Type B pancreatic cell (in vitro differentiated cells): Measurements from ENCODE around the gene TMEM181. TPM values are rescaled to one million over a fixed set of nuclear protein-coding genes. Genes with fewer than 3 reads are reported as not detected.
A peak's percentile ranks its signal among the peaks of the same experiment; 100 is the strongest.
"Not testable (repeated sequence)": the region's sequence is repeated elsewhere in the genome, so short reads cannot be mapped to it uniquely, and the experiment has no call there.

Experiments used
- DNase-seq: peaks from one replicate; pipeline ENCODE4 v3.0.0; 2021; ENCODE audit warnings: mixed read lengths; ENCODE audit not compliant: unreplicated experiment; ENCODE audit errors: extremely low spot score
- H3K27ac Mint-ChIP-seq: 2 replicates; pipeline ENCODE4 v1.8.0; 2021; ENCODE audit warnings: mild to moderate bottlenecking, mixed read lengths
- H3K27me3 Mint-ChIP-seq: 2 replicates; pipeline ENCODE4 v1.8.0; 2021; ENCODE audit warnings: mixed read lengths
- H3K36me3 Mint-ChIP-seq: 2 replicates; pipeline ENCODE4 v1.8.0; 2021; ENCODE audit warnings: mixed read lengths
- H3K4me1 Mint-ChIP-seq: one replicate; pipeline ENCODE4 v1.8.0; 2021; ENCODE audit warnings: mixed read lengths; ENCODE audit not compliant: unreplicated experiment
- H3K4me3 Mint-ChIP-seq: 2 replicates; pipeline ENCODE4 v1.8.0; 2021; ENCODE audit warnings: mild to moderate bottlenecking, mixed read lengths
- H3K9me3 Mint-ChIP-seq: 2 replicates; pipeline ENCODE4 v1.8.0; 2021; ENCODE audit warnings: mixed read lengths
- total RNA-seq: library from RNA; stranded (reverse); gene quantifications from 2 replicates; pipeline ENCODE4 v1.2.1, GENCODE V29; 2021; ENCODE audit warnings: low replicate concordance
- TF ChIP-seq, protein P1 (sequence below): fragments of 200-600 bp; sonication (generic); conservative IDR thresholded peaks from 2 replicates; pipeline ENCODE4 v1.5.0; 2021; ENCODE audit warnings: antibody characterized with exemption, mild to moderate bottlenecking

The TMEM181 gene
- total RNA-seq, 1 donor from 2014 or later = 26.3 TPM

DNA sequence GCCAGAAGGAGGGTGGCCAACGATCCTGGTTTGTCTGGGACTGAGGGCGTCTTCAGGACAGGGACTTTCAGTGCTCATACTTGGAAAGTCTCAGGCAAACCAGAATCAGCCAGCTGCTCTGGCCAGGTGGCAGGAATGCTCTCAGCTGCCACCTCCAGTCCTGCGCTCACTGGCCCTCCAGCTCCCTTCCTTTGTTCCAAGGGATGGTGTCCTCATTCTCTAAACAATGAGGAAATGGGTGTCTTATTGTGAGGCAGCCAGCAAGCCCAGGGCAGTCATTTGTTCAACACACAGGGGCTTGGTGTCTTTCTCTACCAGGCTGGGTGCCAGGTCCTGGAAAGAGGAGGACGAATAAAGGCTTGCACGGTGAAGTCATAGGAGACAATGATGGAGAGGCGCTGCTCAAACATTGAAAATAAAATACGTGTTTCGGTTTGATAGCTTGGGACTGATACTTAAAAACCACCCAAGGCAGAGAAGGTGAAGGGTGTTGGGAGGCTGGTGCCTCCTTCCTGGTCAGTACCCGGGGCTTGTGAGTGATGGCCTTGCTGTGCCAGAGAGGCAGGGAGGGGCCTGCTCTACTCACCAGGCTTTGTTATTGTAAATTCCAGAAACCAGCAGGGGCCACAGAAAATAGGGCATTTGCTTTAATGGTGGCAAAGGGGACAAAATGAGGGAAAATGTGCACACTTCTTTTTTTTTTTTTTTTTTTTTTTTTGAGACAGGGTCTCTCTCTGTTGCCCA lies 11.3 kb upstream of the TMEM181 start:
- Mint-ChIP-seq H3K36me3 (no peaks in the 10 kb centered on the region), H3K9me3 (no peaks in the 10 kb centered on the region), H3K4me1 (peaks cover 5% of the 10 kb centered on the region), H3K27me3 (peaks cover 12% of the 10 kb centered on the region), H3K27ac (no peak overlapping the region), H3K4me3 (no peak overlapping the region)
- TF ChIP-seq, protein P1, sequence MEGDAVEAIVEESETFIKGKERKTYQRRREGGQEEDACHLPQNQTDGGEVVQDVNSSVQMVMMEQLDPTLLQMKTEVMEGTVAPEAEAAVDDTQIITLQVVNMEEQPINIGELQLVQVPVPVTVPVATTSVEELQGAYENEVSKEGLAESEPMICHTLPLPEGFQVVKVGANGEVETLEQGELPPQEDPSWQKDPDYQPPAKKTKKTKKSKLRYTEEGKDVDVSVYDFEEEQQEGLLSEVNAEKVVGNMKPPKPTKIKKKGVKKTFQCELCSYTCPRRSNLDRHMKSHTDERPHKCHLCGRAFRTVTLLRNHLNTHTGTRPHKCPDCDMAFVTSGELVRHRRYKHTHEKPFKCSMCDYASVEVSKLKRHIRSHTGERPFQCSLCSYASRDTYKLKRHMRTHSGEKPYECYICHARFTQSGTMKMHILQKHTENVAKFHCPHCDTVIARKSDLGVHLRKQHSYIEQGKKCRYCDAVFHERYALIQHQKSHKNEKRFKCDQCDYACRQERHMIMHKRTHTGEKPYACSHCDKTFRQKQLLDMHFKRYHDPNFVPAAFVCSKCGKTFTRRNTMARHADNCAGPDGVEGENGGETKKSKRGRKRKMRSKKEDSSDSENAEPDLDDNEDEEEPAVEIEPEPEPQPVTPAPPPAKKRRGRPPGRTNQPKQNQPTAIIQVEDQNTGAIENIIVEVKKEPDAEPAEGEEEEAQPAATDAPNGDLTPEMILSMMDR = no peak
- DNase-seq = no peak

DNA sequence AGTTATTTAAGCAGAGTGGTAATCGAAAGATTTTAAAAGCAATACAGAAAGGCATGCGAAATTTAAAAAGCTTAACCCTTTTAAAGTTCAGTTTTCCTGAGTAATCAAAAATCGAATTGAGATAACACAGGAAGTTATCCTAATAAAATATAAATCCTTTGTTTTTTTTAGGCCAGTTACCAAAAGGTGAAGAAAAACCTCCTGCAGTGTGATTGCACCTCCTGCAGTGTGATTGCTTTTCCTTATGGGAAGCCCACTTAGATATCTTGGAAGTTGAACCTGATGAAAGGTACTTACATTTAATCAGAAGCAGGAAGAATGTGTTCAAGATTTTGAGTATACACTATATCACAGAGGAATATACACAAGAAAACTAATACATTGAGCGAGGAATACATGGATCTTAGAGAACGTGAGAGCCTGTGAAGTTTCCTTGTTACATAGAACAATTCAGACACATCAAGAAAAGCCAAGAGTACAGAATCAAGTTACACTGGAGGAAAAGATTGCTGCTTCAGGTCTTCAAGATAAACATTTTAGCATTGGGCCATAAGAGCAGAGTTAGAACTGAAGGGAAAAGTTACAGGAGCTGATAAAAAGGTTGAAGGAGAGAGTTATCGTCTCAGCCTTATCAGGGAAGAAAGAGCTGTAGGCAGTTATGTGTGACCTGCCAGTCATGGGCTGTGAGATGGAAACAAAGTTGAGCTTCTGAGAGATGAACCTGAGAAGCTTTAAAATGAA lies 7.7 kb upstream of the TMEM181 start:
- Mint-ChIP-seq H3K4me1 (peaks cover 21% of the 10 kb centered on the region), H3K9me3 (no peaks in the 10 kb centered on the region), H3K27me3 (peaks cover 3% of the 10 kb centered on the region), H3K27ac (peak overlapping the region; percentile 11), H3K36me3 (no peaks in the 10 kb centered on the region), H3K4me3 (no peak overlapping the region)
- no peak for DNase-seq
- TF ChIP-seq, protein P1 = no peak

DNA sequence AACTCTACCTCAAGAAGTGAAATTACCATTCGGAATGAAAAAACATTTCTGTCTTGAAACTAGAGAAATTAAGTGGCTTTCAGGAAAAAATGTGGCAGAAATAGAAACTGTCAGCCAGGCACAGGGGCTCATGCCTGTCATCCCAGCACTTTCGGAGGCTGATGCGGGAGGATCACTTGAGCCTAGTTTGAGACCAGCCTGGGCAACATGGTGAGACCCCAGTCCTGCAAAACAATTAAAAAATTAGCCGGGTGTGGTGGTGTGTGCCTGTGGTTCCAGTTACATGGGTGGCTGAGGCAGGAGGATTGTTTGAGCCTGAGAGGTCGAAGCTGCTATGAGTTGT lies 7.1 kb upstream of the TMEM181 start:
- Mint-ChIP-seq H3K4me3 (no peak overlapping the region), H3K27ac (no peak overlapping the region), H3K4me1 (peaks cover 21% of the 10 kb centered on the region), H3K27me3 (peaks cover 3% of the 10 kb centered on the region), H3K9me3 (no peaks in the 10 kb centered on the region), H3K36me3 (no peaks in the 10 kb centered on the region)
- TF ChIP-seq, protein P1 = no peak
- no peak for DNase-seq

DNA sequence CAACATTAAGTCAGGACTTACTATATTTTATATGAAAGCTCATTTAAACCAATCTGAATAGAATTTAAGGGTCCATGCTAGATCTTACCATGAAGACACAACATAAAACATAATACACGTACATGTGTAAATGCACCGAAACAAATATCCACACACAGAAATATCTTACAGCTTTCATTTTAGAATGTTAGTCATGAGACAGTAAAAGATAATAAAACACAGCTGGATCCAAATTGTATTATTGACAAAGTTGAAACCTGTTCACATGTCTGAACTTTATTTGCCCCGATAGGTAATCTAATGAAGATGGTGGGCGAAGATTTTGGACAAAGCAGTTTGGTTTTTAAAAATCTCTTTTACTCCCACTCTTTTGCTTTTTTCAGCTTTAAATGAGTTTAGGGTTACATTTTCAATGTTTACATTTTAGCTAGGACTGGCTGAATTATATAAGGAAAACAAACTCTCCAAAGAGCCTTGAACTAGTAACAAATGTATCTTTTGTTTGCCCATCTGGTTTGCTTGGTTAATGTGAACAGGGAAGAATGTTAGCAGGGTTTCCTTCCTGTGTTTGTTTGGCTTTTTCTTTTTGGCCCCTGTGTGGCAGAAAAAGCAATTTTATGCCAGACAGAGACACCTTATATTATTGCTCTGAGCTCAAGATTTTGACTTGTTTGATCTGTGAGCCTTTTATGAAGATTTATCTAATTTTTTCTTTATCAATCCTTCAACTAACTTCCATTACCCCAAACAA lies 5.1 kb upstream of the TMEM181 start:
- TF ChIP-seq, protein P1 = no peak
- H3K27me3 Mint-ChIP-seq = peaks cover 3% of the 10 kb centered on the region
- DNase-seq = no peak
- no peaks in the 10 kb centered on the region for H3K36me3 Mint-ChIP-seq
- peaks cover 27% of the 10 kb centered on the region for H3K4me1 Mint-ChIP-seq
- H3K9me3 Mint-ChIP-seq = no peaks in the 10 kb centered on the region
- peak overlapping the region; percentile 1 for H3K27ac Mint-ChIP-seq
- no peak overlapping the region for H3K4me3 Mint-ChIP-seq

DNA sequence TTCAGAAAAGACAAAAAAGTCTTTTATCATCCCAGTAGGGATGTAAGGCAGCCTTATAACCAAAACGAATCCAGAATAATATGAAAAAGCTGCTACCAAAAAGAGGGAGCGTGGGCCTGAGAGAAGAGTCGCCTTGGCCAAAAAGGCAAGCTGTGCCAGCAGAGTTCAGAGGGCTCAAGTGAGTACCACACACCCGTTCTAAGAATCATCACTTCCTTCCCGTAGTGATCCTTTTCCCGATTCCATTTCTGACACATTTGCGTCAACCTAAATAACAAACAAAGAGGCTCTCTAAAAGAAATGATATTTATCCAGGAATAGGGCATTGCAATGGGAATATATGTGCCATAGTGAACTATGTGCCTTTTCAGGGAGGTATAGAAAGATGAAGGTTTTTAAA lies 3.8 kb upstream of the TMEM181 start:
- DNase-seq = no peak
- Mint-ChIP-seq H3K36me3 (no peaks in the 10 kb centered on the region), H3K27ac (peak overlapping the region; percentile 27), H3K27me3 (peaks cover 3% of the 10 kb centered on the region), H3K9me3 (no peaks in the 10 kb centered on the region), H3K4me3 (peak overlapping the region; percentile 32), H3K4me1 (peaks cover 33% of the 10 kb centered on the region)
- TF ChIP-seq, protein P1 = no peak

DNA sequence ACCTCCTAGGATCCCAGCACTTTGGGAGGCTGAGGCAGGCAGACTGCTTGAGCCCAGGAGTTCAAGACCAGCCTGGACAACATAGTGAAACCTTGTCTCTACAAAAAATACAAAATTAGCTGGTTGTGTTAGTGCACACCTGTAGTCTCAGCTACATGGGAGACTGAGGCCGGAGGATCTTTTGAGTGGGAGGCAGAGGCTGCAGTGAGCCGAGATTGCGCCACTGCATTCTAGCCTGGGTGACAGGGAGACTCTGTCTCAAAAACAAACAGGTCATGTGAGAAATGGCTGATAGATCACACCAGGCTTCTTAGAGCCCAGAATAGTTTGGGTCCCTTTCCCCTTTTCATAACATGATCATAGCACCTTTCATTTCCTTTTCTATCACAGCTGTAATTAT lies 2.8 kb upstream of the TMEM181 start:
- H3K27ac Mint-ChIP-seq, H3K36me3 Mint-ChIP-seq, DNase-seq, H3K27me3 Mint-ChIP-seq, H3K9me3 Mint-ChIP-seq, H3K4me3 Mint-ChIP-seq: not testable (repeated sequence)
- peaks cover 43% of the 10 kb centered on the region for H3K4me1 Mint-ChIP-seq
